ENCODE data around the gene KLHL24. TPM values are rescaled to one million over a fixed set of nuclear protein-coding genes. Genes with fewer than 3 reads are reported as not detected.
"Not testable (repeated sequence)": the region's sequence is repeated elsewhere in the genome, so short reads cannot be mapped to it uniquely, and the experiment has no call there.

The KLHL24 gene
- total and polyA plus RNA-seq, 7 donors: 8.8 to 201 (median 144) TPM

GRCh38 chr3:183591881-183592521 lies 43.4 kb upstream of the KLHL24 start:
- intact Hi-C loops (cut with DNase I): no loop called here
- TF ChIP-seq CTCF (IDR thresholded peaks at IDR 0.05): no peak
- no peak for TF ChIP-seq EP300 (IDR thresholded peaks at IDR 0.05)
- no peak for TF ChIP-seq POLR2A (IDR thresholded peaks at IDR 0.05)
- TF ChIP-seq POLR2AphosphoS5 (IDR thresholded peaks at IDR 0.05): no peak
- H3K27ac ChIP-seq: no peak overlapping the region
- H3K4me1 ChIP-seq: no peaks in the 10 kb centered on the region
- no peaks in the 10 kb centered on the region for H3K27me3 ChIP-seq
- no peak overlapping the region for H3K4me3 ChIP-seq
- H3K9me3 ChIP-seq: no peaks in the 10 kb centered on the region
- WGBS, 2 donors: 41 to 66% methylated on average over 6 of the region's 6 CpGs
- H3K36me3 ChIP-seq: no peaks in the 10 kb centered on the region
- no peak for DNase-seq

DNA sequence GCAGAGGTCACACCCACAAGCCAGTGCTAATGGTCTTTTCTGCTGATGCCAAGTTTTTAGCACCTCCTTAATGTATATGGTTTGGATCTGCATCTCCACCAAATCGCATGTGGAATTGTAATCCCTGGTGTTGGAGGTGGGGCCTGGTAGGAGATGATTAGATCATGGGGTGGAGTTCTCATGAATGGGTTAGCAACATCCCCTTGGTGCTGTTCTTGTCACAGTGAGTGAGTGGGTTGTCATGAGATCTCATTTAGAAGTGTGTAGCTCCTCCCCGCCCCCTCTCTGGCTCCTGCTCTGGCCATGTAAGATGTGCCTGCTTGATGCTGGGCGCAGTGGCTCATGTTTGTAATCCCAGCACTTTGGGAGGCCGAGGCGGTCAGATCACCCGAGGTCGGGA lies 42.6 kb upstream of the KLHL24 start:
- Histone ChIP-seq H3K27ac (no peak overlapping the region), H3K36me3 (no peaks in the 10 kb centered on the region), H3K4me1 (no peaks in the 10 kb centered on the region), H3K9me3 (peaks cover 0 to 4% (median 0%) of the 10 kb centered on the region in 4 donors), H3K27me3 (no peaks in the 10 kb centered on the region), H3K4me3 (no peak overlapping the region)
- intact Hi-C loops (cut with DNase I): no loop called here
- no peak for DNase-seq
- TF ChIP-seq CTCF (IDR thresholded peaks at IDR 0.05) (no peak), POLR2A (IDR thresholded peaks at IDR 0.05) (no peak), EP300 (IDR thresholded peaks at IDR 0.05) (no peak), POLR2AphosphoS5 (IDR thresholded peaks at IDR 0.05) (no peak)
- WGBS, 2 donors: 96% methylated on average over 7 of the region's 7 CpGs

GRCh38 chr3:183594636-183595035 lies 40.8 kb upstream of the KLHL24 start:
- no peak for DNase-seq
- Histone ChIP-seq H3K36me3 (no peaks in the 10 kb centered on the region), H3K27me3 (no peaks in the 10 kb centered on the region), H3K27ac (no peak overlapping the region), H3K9me3 (peaks cover 0 to 7% (median 3%) of the 10 kb centered on the region in 4 donors), H3K4me1 (no peaks in the 10 kb centered on the region), H3K4me3 (no peak overlapping the region)
- intact Hi-C loops (cut with DNase I): no loop called here
- WGBS, 2 donors: 95 to 99% methylated on average over 2 of the region's 2 CpGs
- TF ChIP-seq EP300 (IDR thresholded peaks at IDR 0.05) (no peak), CTCF (IDR thresholded peaks at IDR 0.05) (no peak), POLR2A (IDR thresholded peaks at IDR 0.05) (no peak), POLR2AphosphoS5 (IDR thresholded peaks at IDR 0.05) (no peak)

- no peak overlapping the region for H3K27ac ChIP-seq
- peaks cover 0 to 7% (median 3%) of the 10 kb centered on the region in 4 donors for H3K9me3 ChIP-seq
- intact Hi-C loops (cut with DNase I): no loop called here
- H3K27me3 ChIP-seq: no peaks in the 10 kb centered on the region
- TF ChIP-seq CTCF (IDR thresholded peaks at IDR 0.05) (no peak), POLR2AphosphoS5 (IDR thresholded peaks at IDR 0.05) (no peak), EP300 (IDR thresholded peaks at IDR 0.05) (no peak)
- H3K4me3 ChIP-seq: no peak overlapping the region
- no peak for DNase-seq
- no peaks in the 10 kb centered on the region for H3K4me1 ChIP-seq
- 41 to 93% methylated on average over 1 of the region's 1 CpG for WGBS, 2 donors
- H3K36me3 ChIP-seq: no peaks in the 10 kb centered on the region
Measured at GRCh38 chr3:183597959-183598358, 37.5 kb upstream of the KLHL24 start.

DNA sequence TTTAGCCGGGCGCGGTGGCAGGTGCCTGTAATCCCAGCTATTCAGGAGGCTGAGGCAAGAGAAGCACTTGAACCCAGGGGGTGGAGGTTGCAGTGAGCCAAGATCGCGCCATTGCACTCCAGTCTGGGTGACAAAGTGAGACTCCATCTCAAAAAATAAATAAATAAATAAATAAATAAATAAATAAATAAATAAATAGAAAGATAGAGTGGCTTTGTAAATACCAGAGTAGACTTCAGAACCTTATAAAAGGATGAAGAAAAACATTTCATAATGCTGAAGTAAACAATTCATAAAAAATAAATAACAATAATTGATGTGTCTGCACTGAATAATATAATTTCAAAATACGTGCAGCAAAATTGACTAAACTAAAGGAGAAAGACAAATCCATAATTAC lies 24.1 kb upstream of the KLHL24 start:
- H3K27ac ChIP-seq; H3K36me3 ChIP-seq; H3K4me3 ChIP-seq; H3K27me3 ChIP-seq; H3K4me1 ChIP-seq; intact Hi-C loops (cut with DNase I); H3K9me3 ChIP-seq; DNase-seq: not testable (repeated sequence)
- WGBS, 2 donors: 94 to 97% methylated on average over 6 of the region's 6 CpGs

All from sigmoid colon (tissue), 7 donors.